22Rv1 (cell line): Measurements from ENCODE around the gene FADS3.

Experiments
- H3K27ac ChIP-seq: fragments of 450-650 bp; 2 replicates; pipeline ENCODE4 v1.5.1; 2017
- ZFX ChIP-seq: fragments of 450-650 bp; IDR thresholded peaks from 2 replicates; pipeline ENCODE4 v1.6.1; 2017; ENCODE audit warnings: antibody characterized with exemption, borderline replicate concordance
- TF ChIP-seq, protein P1 (sequence below): fragments of 450-650 bp; IDR thresholded peaks from 2 replicates; pipeline ENCODE4 v1.5.1; 2017; ENCODE audit warnings: mild to moderate bottlenecking

FADS3 gene

DNA sequence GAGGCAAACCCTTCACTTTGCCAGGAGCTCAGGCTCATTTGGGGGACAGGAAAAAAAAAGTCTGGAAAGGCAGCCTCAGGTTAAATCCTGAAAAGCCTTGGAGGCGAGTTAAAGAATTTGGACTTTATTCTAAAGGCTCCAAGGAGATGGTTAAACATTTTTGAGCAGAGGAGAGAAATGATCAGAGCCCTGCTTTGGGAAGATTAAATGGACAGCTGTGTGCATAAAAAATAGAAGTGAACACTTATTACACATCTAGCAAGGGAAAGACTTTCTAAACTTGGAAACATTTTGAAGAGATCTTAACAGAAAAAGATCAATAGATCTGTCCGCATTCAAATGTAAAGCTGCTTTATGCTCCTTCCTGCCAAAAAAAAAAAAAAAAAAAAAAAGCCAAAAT, 34.4 kb upstream of the FADS3 start:
- no peak for TF ChIP-seq ZFX
- TF ChIP-seq, protein P1, sequence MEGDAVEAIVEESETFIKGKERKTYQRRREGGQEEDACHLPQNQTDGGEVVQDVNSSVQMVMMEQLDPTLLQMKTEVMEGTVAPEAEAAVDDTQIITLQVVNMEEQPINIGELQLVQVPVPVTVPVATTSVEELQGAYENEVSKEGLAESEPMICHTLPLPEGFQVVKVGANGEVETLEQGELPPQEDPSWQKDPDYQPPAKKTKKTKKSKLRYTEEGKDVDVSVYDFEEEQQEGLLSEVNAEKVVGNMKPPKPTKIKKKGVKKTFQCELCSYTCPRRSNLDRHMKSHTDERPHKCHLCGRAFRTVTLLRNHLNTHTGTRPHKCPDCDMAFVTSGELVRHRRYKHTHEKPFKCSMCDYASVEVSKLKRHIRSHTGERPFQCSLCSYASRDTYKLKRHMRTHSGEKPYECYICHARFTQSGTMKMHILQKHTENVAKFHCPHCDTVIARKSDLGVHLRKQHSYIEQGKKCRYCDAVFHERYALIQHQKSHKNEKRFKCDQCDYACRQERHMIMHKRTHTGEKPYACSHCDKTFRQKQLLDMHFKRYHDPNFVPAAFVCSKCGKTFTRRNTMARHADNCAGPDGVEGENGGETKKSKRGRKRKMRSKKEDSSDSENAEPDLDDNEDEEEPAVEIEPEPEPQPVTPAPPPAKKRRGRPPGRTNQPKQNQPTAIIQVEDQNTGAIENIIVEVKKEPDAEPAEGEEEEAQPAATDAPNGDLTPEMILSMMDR = no peak

DNA sequence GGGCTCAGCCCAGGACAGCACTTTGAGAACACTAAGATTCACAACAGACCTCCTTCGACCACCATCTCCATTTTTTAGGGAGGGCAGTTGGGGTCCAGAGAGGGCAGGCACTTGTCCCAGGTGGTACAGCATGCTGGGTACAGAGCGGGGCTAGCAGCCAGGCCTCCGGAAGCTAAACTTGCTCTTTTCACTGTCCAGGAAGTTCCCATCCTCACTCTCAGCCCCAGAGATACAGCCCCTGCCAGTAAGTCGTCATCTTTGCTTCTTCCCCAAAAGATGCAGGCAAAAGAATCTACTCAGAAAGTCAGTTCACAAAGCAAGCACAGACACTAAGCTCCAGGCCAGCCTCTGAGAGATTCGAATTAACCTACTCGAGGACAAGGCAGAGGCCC, 32.7 kb upstream of the FADS3 start:
- TF ChIP-seq, protein P1 = no peak
- no peak overlapping the region for H3K27ac ChIP-seq

More for the DNA sequence above, 34.4 kb upstream of the FADS3 start:
- H3K27ac ChIP-seq = no peak overlapping the region

DNA sequence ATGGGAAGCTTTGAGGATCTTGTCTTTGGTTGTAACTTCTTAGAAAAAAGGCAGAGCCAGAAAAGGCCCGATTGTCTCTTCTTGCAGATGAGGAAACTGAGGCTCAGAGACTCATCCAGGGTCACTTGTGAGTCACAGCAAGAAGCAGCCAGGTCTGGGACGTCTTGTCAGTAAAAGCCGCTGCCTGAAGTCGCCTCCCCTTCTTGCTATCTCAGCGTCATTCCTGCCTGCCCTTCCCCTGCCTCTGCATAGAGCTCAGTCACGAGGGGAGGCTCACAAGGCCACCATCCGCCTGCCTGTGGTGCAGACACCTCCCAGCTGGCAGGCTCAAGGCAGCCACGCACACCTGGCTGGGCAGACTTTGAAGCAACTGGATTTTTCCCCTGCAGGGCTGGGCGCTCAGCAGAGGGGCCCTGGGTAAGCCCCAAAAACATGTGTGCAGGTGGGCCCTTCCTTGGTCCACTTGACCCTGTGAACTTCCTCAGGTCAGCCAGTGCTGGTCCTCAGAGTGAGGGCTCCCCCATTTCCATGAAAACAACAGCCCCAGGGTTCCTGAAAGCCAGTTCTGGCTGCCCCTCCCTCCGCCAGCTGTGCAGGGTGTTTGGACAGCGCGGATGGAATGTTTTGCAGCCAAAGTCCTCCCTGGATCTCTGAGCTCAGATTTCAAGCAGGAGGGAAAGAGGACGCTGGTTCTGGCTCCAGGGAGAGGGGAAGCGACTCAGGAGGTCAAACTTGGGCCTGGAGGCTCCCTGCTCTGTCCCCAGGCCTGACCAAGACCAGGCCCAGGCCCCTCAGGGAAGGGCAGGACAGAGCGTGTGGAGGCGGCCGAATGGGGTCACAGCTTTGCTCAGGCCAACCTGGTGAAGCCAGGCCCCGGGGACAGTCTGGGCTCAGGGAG, 32.1 kb upstream of the FADS3 start:
- no peak overlapping the region for H3K27ac ChIP-seq
- TF ChIP-seq, protein P1 = no peak
- TF ChIP-seq ZFX = no peak

DNA sequence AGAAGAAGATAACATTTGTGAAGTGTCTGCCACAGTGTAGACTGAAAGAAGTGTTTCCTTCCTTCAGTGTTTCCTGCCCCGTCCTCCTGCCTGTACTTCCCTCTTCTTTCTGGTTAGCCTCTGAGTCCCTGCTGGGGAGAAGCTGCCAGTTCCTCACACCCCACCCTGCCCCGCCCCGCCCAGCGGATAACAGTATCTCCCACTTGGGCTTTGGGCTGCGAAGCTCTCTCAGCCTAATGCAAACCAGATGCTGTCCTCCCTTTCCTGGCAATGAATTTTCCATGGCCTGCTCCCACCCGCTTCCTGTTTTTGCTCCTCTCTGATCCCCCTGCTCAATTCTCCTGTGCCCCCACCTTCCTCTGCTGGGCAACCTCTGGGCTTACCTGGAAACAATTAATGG, 31.2 kb upstream of the FADS3 start:
- TF ChIP-seq ZFX = no peak
- TF ChIP-seq, protein P1 = no peak
- no peak overlapping the region for H3K27ac ChIP-seq

DNA sequence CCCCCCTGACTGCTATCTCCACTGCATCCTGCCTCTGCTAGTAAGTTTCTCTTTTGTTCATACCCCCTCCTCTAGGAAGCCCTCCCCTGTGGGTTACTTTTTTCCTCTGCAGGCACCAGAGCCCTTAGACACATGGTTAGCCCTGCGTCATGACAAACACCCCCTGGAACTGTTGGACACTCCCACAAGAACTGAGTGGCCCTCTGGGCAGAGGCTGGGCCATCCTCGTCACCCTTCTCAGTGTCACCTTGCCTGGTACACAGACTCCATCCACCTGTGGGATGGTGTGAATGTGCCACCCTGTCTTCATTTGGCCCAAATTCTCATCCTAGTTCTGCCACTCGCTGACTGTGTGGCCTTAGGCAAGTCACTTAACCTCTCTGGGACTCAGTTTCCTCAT, 30.1 kb upstream of the FADS3 start:
- no peak overlapping the region for H3K27ac ChIP-seq

DNA sequence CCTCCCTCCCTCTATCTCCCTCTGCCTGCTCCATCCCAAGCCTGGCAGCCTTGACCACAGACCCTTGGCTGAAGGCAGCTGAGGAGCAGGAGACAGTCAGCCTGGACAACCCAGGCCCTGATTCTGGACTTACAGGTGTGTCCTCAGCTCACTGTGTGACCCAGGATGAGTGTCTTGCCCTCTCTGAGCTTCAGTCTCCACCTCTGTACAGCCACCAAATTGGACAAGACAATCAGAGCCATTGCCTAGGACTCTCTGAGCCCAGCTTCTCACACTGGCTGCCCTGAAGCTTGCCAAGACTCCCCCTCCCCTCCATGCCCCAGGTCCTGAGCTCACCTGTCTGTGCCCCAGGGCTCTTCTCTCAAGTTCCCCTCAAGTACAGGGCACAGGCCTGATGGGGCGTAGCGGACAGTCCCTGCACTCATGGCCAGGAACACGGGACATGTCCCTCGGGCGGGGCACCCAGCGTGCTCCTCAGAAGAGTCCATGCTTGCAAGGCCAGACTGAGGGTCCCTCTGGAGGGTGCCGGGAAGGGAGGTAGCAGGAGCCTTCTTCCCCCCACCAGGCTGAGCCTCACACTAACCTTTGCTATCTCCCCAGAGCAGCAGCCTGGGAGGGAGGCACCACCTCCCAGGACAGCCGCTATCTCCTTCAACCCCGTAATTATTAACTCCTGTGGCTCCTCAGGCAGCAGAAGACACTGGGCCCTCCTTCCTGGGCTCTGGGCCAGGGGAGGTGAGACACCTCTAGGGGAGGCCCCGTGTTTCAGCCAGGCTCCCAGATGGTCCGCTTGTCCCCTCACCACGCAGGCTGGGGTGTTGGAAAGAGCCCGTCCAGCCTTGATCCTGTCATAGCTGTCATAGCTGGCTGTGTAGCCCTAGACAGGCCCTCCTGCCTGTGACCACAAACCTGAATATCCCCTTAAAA, 28.6 kb upstream of the FADS3 start:
- H3K27ac ChIP-seq = no peak overlapping the region
- no peak for TF ChIP-seq ZFX
- TF ChIP-seq, protein P1 = no peak

More for the DNA sequence above, 30.1 kb upstream of the FADS3 start:
- TF ChIP-seq, protein P1 = no peak
- TF ChIP-seq ZFX = no peak
